ENCODE results near the gene VSNL1. TPM values are rescaled to one million over a fixed set of nuclear protein-coding genes. Genes with fewer than 3 reads are reported as not detected.

VSNL1 gene
- polyA plus RNA-seq, 1 of the 3 experiments (the other 2 are of a cell fraction) = 1.3 TPM

- TF ChIP-seq MXI1 (IDR thresholded peaks at IDR 0.05; ENCODE audit: low read depth, low read length) (no peak), YY1 (IDR thresholded peaks at IDR 0.05; ENCODE audit: low read depth) (no peak), CHD2 (IDR thresholded peaks at IDR 0.05; ENCODE audit: low read length, partially characterized antibody) (no peak), CTCF (IDR thresholded peaks at IDR 0.05) (no peak), TEAD4 (IDR thresholded peaks at IDR 0.05; ENCODE audit: borderline replicate concordance, insufficient read depth) (no peak), POLR2AphosphoS5 (IDR thresholded peaks at IDR 0.05; ENCODE audit: low read depth, low read length) (no peak)
These were observed 54.3 kb downstream of the VSNL1 start (continued) for GRCh38 chr2:17594533-17595401.

- no peaks in the 10 kb centered on the region for H3K79me2 ChIP-seq (ENCODE audit: insufficient read depth)
- H3K4me1 ChIP-seq (ENCODE audit: control insufficient read depth in 1 of 2, insufficient read depth in 2 of 2, low read depth in 1 of 2, low read length in 1 of 2) = no peaks in the 10 kb centered on the region
- H3K36me3 ChIP-seq (replicated peaks in 1 of 2; ENCODE audit: control insufficient read depth in 1 of 2, insufficient read depth in 2 of 2, low read length in 1 of 2) = no peaks in the 10 kb centered on the region
- H3K4me3 ChIP-seq (ENCODE audit: low read depth in 2 of 2, low read length in 1 of 2) = no peak overlapping the region
- ChIA-PET POLR2A (no interaction called here), CTCF (interaction anchor here (0.5 to 1.6 kb wide), 3 partner anchors 46 to 247 kb away, joined by 3 to 6 read pairs (median 4); no protein-coding TSS in a partner anchor)
- no peak for DNase-seq
- no peaks in the 10 kb centered on the region for H3K27me3 ChIP-seq (ENCODE audit: insufficient read depth)
- no peak overlapping the region for H2AFZ ChIP-seq (ENCODE audit: low read depth)
- no peaks in the 10 kb centered on the region for H4K20me1 ChIP-seq (ENCODE audit: insufficient read depth)
- 56% methylated on average over 1 of the region's 1 CpG for WGBS (ENCODE audit: low lambda C conversion rate)
- H3K9me2 ChIP-seq = no peaks in the 10 kb centered on the region
- H3K9me3 ChIP-seq = no peaks in the 10 kb centered on the region
- no peak overlapping the region for H3K9ac ChIP-seq
- no peaks in the 10 kb centered on the region for H3F3A ChIP-seq (replicated peaks; ENCODE audit: insufficient read depth)
- H3K4me2 ChIP-seq = no peak overlapping the region
- H3K27ac ChIP-seq (ENCODE audit: low read depth in 2 of 2, low read length in 1 of 2) = no peak overlapping the region
- TF ChIP-seq USF1 (IDR thresholded peaks at IDR 0.05; ENCODE audit: borderline replicate concordance, low read depth) (no peak), GATA2 (CRISPR knock-in tag; IDR thresholded peaks at IDR 0.05) (no peak), IRF3 (IDR thresholded peaks at IDR 0.05; ENCODE audit: low read depth, low read length) (no peak), CTCF (IDR thresholded peaks at IDR 0.05) (no peak), MXI1 (IDR thresholded peaks at IDR 0.05; ENCODE audit: low read depth, low read length) (no peak), JUND (IDR thresholded peaks at IDR 0.05) (no peak), SMC3 (IDR thresholded peaks at IDR 0.05; ENCODE audit: low read depth, low read length) (no peak), MAX (IDR thresholded peaks at IDR 0.05; ENCODE audit: low read depth) (no peak), RXRA (IDR thresholded peaks at IDR 0.05; ENCODE audit: borderline replicate concordance, low read depth) (no peak), NFIC (IDR thresholded peaks at IDR 0.05; ENCODE audit: borderline replicate concordance) (no peak), FOXM1 (IDR thresholded peaks at IDR 0.05; ENCODE audit: low read depth) (no peak), ELF1 (IDR thresholded peaks at IDR 0.05) (no peak), REST (IDR thresholded peaks at IDR 0.05; ENCODE audit: low read depth, low read length) (no peak), USF2 (IDR thresholded peaks at IDR 0.05; ENCODE audit: borderline replicate concordance, low read depth, low read length) (no peak), TCF12 (IDR thresholded peaks at IDR 0.05) (no peak)
These were observed 59.1 kb downstream of the VSNL1 start for GRCh38 chr2:17599617-17600016.

Measured in SK-N-SH (cell line).